DND-41 (cell line): ENCODE measurements around the gene CLDND1.

Experiments used
- ATAC-seq: fragments of 200-7000 bp; cut with Tn5 transposase; 3 replicates; pipeline ENCODE4 v1.9.1; 2021; ENCODE audit warnings: low read depth; ENCODE audit not compliant: insufficient read depth
- DNase-seq: peaks from one replicate; pipeline ENCODE4 v3.0.0-alpha.2; 2020
- H2AFZ ChIP-seq: 2 replicates; pipeline ENCODE4 v1.6.0; 2012; ENCODE audit warnings: low read depth, low read length
- H3K27ac ChIP-seq: 2 replicates; pipeline ENCODE4 v1.5.1; 2012; ENCODE audit warnings: low read length, inconsistent platforms
- H3K27me3 ChIP-seq: fragments of 200-600 bp; sonication (generic); 2 replicates; pipeline ENCODE4 v1.6.0; 2012; ENCODE audit warnings: low read length, mild to moderate bottlenecking, inconsistent platforms; ENCODE audit not compliant: insufficient read depth, poor library complexity
- H3K36me3 ChIP-seq: 2 replicates; pipeline ENCODE4 v1.5.1; 2012; ENCODE audit warnings: low read length, inconsistent platforms; ENCODE audit not compliant: insufficient read depth
- H3K4me1 ChIP-seq: 2 replicates; pipeline ENCODE4 v1.5.1; 2012; ENCODE audit warnings: mild to moderate bottlenecking, low read length; ENCODE audit not compliant: insufficient read depth
- H3K4me2 ChIP-seq: 2 replicates; pipeline ENCODE4 v1.6.0; 2012; ENCODE audit warnings: mild to moderate bottlenecking, moderate library complexity, low read length, inconsistent platforms; ENCODE audit not compliant: insufficient read depth
- H3K4me3 ChIP-seq, 2 experiments: fragments of 200-600 bp in 1 of 2; shearing (Covaris generic) in 1 of 2; 2 replicates each; pipeline ENCODE4 v1.5.1; 2012 to 2016; ENCODE audit warnings: inconsistent platforms in 2 of 2, low read length in 2 of 2, mild to moderate bottlenecking in 2 of 2, low read depth in 1 of 2, moderate library complexity in 1 of 2
- H3K79me2 ChIP-seq: 2 replicates; pipeline ENCODE4 v1.6.0; 2012; ENCODE audit warnings: low read length, inconsistent platforms; ENCODE audit not compliant: insufficient read depth
- H3K9ac ChIP-seq: 2 replicates; pipeline ENCODE4 v1.6.0; 2012; ENCODE audit warnings: low read depth, mild to moderate bottlenecking, inconsistent platforms, low read length, moderate library complexity
- H3K9me3 ChIP-seq: 2 replicates; pipeline ENCODE4 v1.5.1; 2012; ENCODE audit warnings: low read length, moderate library complexity, mild to moderate bottlenecking, inconsistent platforms; ENCODE audit not compliant: insufficient read depth, severe bottlenecking
- H4K20me1 ChIP-seq: 2 replicates; pipeline ENCODE4 v1.6.0; 2012; ENCODE audit warnings: low read length; ENCODE audit not compliant: insufficient read depth
- CTCF ChIP-seq: IDR thresholded peaks from 2 replicates; pipeline ENCODE4 v1.5.1; 2012; ENCODE audit warnings: borderline replicate concordance, low read length, moderate library complexity, mild to moderate bottlenecking; ENCODE audit not compliant: poor library complexity, severe bottlenecking; ENCODE audit errors: extremely low read depth
- EZH2 ChIP-seq: IDR thresholded peaks from 3 replicates; pipeline ENCODE4 v1.6.1; 2012; ENCODE audit warnings: borderline replicate concordance, low read depth, mild to moderate bottlenecking, moderate library complexity, low read length, inconsistent platforms; ENCODE audit not compliant: severe bottlenecking

CLDND1 gene

GRCh38 chr3:98518816-98519215 lies 3.9 kb downstream of the CLDND1 start:
- no peak for ATAC-seq
- Histone ChIP-seq H3K9ac (no peak overlapping the region), H3K9me3 (no peaks in the 10 kb centered on the region), H3K27me3 (no peaks in the 10 kb centered on the region), H2AFZ (no peak overlapping the region), H3K4me2 (no peak overlapping the region), H3K27ac (no peak overlapping the region), H4K20me1 (0 out of 2 replicates have a peak, but pooled peaks cover 4% of the 10 kb centered on the region), H3K36me3 (peaks cover 60% of the 10 kb centered on the region), H3K4me3 (no peak overlapping the region), H3K79me2 (peaks cover 43% of the 10 kb centered on the region), H3K4me1 (peaks cover 36% of the 10 kb centered on the region)
- no peak for TF ChIP-seq CTCF
- no peak for TF ChIP-seq EZH2
- no peak for DNase-seq

GRCh38 chr3:98514948-98515347 lies 7.8 kb downstream of the CLDND1 start:
- no peak overlapping the region for H3K27ac ChIP-seq
- no peak overlapping the region for H3K9ac ChIP-seq
- peaks cover 15% of the 10 kb centered on the region for H3K79me2 ChIP-seq
- H3K27me3 ChIP-seq: no peaks in the 10 kb centered on the region
- H4K20me1 ChIP-seq: 0 out of 2 replicates have a peak, but pooled peaks cover 4% of the 10 kb centered on the region
- TF ChIP-seq CTCF: no peak
- no peak for TF ChIP-seq EZH2
- peaks cover 8% of the 10 kb centered on the region; the same call in 1 of the 2 replicates for H3K4me1 ChIP-seq
- no peak overlapping the region for H2AFZ ChIP-seq
- ATAC-seq: no peak
- H3K36me3 ChIP-seq: peaks cover 44% of the 10 kb centered on the region
- DNase-seq: no peak
- no peak overlapping the region for H3K4me3 ChIP-seq
- no peaks in the 10 kb centered on the region for H3K9me3 ChIP-seq
- H3K4me2 ChIP-seq: no peak overlapping the region

GRCh38 chr3:98513736-98514135 lies 9.0 kb downstream of the CLDND1 start:
- Histone ChIP-seq H3K4me1 (no peaks in the 10 kb centered on the region), H3K4me3 (no peak overlapping the region), H3K9me3 (no peaks in the 10 kb centered on the region), H3K79me2 (peaks cover 3% of the 10 kb centered on the region; the same call in 1 of the 2 replicates), H3K36me3 (peaks cover 33% of the 10 kb centered on the region), H2AFZ (no peak overlapping the region), H3K4me2 (no peak overlapping the region), H3K9ac (no peak overlapping the region), H3K27ac (no peak overlapping the region), H3K27me3 (no peaks in the 10 kb centered on the region), H4K20me1 (no peaks in the 10 kb centered on the region)
- DNase-seq (no peak), ATAC-seq (no peak)
- TF ChIP-seq CTCF (no peak), EZH2 (no peak)

GRCh38 chr3:98513091-98513511 lies 9.6 kb downstream of the CLDND1 start:
- Histone ChIP-seq H3K4me3 (no peak overlapping the region), H3K79me2 (no peaks in the 10 kb centered on the region), H3K4me1 (no peaks in the 10 kb centered on the region), H3K4me2 (no peak overlapping the region), H3K27me3 (no peaks in the 10 kb centered on the region), H2AFZ (no peak overlapping the region), H4K20me1 (no peaks in the 10 kb centered on the region), H3K9ac (no peak overlapping the region), H3K27ac (no peak overlapping the region), H3K36me3 (peaks cover 27% of the 10 kb centered on the region), H3K9me3 (no peaks in the 10 kb centered on the region)
- no peak for ATAC-seq
- no peak for DNase-seq
- TF ChIP-seq EZH2 (no peak), CTCF (no peak)
